Activated naive CD4-positive, alpha-beta T cell treated with anti-CD3 and anti-CD28 coated beads, Interleukin-2, amount 50 U/mL, for 16 hours (primary cell): Measurements from ENCODE around the gene FOXO4.

Experiments
- DNase-seq: peaks from one replicate; pipeline ENCODE4 v3.0.0-alpha.2; 2020

The FOXO4 gene

DNA sequence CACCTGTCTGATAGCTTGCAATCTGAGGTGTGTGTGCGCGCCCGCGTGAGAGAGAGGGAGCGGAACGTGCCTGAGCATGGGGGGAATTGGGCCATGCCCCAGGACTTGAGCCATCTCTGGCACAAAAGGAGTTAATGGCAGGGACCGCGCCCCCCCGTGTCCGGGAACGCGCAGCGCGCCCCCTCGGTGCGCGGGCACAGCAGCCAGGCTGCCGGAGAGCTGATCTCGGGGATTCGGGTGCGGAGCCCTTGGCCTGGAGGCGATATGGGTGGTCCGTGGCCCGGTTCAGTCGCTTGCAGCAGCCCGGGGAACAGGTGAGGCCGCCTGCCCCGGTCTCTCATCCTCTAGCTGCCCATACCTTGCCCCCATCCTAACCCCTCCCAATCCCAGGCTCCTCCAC lies 49.0 kb downstream of the FOXO4 start, which contains the start of gene NLGN3:
NLGN3 (plus strand) TSS at position 191 of the 400 bp plus-strand sequence. CDS start 2,909 bp downstream, outside the sequence.
- DNase-seq = no peak

DNA sequence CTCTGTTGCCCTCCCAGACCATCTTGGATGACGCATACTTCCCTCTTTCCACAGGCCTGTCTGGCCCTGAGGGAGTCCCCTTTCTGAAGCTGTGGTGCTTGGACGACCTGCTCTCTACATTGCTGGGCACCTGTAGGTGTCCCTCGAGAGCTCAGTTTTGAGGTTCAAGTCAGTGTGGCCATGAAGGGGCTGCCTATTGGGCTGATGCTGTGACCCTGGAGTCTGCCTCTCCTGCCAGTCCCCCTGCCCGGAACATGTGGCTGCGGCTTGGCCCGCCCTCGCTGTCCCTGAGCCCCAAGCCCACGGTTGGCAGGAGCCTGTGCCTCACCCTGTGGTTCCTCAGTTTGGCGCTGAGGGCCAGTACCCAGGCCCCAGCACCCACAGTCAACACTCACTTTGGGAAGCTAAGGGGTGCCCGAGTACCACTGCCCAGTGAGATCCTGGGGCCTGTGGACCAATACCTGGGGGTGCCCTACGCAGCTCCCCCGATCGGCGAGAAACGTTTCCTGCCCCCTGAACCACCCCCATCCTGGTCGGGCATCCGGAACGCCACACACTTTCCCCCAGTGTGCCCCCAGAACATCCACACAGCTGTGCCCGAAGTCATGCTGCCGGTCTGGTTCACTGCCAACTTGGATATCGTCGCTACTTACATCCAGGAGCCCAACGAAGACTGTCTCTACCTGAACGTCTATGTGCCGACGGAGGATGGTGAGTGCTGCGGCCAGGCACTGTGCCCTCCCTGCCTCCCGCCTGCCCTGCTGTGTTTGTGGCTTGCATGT lies 52.0 kb downstream of the FOXO4 start:
- DNase-seq = no peak

DNA sequence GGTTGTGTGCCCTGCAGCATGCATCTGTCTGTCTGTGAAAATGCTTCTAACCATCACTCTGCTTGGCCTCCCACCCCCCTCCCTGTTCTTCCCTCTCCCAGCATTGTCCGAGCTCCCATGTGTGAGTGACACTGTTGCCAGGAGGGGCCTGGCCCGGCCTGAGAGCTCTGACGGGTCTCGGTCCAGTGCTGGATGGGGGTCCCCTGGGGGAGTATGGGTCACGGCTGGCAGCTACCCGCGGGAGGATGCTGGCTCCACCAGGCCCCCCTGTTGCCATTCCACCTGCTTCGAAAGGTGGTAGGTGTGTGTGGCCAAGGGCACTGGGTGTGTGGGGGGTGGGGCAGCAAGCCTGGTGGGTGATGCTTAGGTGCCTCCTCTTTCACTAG lies 52.6 kb downstream of the FOXO4 start:
- no peak for DNase-seq

DNA sequence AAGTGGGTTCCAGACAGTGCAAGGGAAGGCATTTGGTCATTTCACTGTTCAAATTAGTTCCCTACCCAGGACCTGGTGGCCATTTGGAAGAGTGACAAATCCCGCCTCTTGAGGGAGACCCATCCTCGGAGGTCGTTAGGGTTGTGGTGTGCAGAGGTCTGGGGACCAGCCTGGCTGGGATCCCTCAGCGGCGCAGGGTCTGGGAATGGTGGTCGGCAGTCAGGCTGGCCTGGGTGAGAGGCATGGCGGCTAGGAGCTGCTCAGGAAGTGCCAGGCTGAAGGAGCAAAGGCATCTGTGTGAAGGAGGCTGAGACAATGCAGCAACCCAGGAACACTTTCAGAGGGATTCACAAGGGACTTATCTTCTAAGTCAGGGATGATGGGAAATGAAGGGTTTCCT lies 55.7 kb downstream of the FOXO4 start:
- DNase-seq = no peak
